HTERT RPE-1 (cell line): ENCODE results near the gene MAFB.

ENCODE experiments used
- in situ Hi-C: fragments of 300-500 bp; cut with MboI; formaldehyde crosslinking; loops from 4 replicates; pipeline ENCODE4 v1.14.3; 2020; ENCODE audit warnings: low sequenced_read_pairs

Gene MAFB

DNA sequence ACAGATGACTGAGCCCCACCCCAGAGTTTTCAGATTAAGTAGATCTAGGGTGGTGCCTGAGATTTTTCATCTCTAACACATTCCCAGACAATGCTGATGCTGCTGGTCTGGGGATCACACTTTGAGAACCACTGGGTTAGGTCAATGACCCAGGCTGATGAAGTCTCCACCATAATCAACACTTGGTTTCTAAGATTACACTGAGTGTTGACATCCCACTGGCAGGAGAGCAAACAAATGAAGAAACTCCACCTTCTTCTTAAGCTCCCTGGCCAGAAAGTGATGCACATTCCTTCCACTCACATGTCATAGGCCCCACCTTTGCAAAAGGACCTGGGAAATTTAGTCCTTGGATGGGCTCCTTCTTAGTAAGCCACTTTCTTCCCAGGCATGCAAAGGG lies 53.1 kb downstream of the MAFB start:
- in situ Hi-C loops = no loop called here
